Omental fat pad (tissue), 4 donors: ENCODE data around the gene ABHD16B. TPM values are rescaled to one million over a fixed set of nuclear protein-coding genes. Genes with fewer than 3 reads are reported as not detected.

ENCODE experiments used
- ATAC-seq: fragments of 150-250 bp; one replicate; pipeline ENCODE4 v1.9.1; 2016; ENCODE audit warnings: mild to moderate bottlenecking, moderate library complexity; ENCODE audit not compliant: low FRiP score
- DNase-seq: peaks from one replicate; pipeline ENCODE4 v3.0.0-alpha.2; 2019; ENCODE audit warnings: low spot score
- total RNA-seq, 4 donors: library from RNA; depleted of rRNA; stranded (reverse); fragments of >200 nt; gene quantifications; one replicate each; pipeline ENCODE4 v1.1.0, GENCODE V29; 2016
- TF ChIP-seq, protein P1 (sequence below), 3 donors: fragments of 450-650 bp; IDR thresholded peaks; one replicate each; pipeline ENCODE4 v1.5.1; 2016 to 2017; ENCODE audit warnings: antibody characterized with exemption in 3 of 3, mild to moderate bottlenecking in 3 of 3, moderate library complexity in 2 of 3

ABHD16B gene
- total RNA-seq, 4 donors from 2014 or later: not detected

DNA sequence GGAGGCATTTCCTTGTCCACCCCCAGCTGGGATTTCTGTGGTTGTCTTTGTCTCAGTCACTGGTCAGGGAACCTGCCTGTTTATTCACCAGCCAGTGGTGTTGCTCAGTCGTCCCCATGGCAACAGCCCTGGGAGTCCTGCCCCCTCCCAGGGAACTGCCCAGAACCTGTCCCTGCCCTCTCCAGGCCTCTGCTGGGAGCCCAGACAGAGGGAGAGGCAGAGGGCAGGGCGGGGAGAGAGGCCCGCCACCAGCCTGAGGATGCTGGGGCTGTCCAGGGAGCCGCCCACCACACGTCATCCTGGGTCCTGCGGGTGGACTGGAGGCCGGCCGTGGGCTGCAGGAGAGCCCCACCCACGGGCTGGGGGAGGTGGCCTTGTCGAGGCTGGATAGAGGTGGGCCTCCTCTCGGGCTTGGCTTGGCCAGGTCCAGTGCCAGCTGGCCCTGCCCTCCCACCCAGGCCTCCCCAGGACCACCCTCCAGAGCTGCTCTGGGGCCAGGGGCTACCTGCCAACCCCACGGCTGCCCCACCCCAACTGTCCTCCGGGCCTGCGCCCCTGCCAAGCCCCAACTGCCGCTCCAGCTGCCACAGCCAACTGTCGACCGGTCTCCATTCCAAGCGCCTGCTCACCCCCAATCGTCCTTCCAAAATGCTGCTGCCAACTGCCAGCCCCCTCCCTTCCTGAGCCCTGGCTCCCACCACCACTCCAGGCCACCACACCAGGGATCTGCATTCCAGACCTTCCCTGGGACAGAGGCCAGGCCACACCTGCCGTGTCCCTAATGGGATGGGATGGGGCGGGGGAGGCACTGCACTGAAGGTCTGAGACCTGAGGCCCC, 26.1 kb upstream of the ABHD16B start:
- TF ChIP-seq, protein P1, sequence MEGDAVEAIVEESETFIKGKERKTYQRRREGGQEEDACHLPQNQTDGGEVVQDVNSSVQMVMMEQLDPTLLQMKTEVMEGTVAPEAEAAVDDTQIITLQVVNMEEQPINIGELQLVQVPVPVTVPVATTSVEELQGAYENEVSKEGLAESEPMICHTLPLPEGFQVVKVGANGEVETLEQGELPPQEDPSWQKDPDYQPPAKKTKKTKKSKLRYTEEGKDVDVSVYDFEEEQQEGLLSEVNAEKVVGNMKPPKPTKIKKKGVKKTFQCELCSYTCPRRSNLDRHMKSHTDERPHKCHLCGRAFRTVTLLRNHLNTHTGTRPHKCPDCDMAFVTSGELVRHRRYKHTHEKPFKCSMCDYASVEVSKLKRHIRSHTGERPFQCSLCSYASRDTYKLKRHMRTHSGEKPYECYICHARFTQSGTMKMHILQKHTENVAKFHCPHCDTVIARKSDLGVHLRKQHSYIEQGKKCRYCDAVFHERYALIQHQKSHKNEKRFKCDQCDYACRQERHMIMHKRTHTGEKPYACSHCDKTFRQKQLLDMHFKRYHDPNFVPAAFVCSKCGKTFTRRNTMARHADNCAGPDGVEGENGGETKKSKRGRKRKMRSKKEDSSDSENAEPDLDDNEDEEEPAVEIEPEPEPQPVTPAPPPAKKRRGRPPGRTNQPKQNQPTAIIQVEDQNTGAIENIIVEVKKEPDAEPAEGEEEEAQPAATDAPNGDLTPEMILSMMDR (IDR thresholded peaks at IDR 0.05): no peak
- ATAC-seq: peak; percentile 82
- DNase-seq: peak; percentile 79

DNA sequence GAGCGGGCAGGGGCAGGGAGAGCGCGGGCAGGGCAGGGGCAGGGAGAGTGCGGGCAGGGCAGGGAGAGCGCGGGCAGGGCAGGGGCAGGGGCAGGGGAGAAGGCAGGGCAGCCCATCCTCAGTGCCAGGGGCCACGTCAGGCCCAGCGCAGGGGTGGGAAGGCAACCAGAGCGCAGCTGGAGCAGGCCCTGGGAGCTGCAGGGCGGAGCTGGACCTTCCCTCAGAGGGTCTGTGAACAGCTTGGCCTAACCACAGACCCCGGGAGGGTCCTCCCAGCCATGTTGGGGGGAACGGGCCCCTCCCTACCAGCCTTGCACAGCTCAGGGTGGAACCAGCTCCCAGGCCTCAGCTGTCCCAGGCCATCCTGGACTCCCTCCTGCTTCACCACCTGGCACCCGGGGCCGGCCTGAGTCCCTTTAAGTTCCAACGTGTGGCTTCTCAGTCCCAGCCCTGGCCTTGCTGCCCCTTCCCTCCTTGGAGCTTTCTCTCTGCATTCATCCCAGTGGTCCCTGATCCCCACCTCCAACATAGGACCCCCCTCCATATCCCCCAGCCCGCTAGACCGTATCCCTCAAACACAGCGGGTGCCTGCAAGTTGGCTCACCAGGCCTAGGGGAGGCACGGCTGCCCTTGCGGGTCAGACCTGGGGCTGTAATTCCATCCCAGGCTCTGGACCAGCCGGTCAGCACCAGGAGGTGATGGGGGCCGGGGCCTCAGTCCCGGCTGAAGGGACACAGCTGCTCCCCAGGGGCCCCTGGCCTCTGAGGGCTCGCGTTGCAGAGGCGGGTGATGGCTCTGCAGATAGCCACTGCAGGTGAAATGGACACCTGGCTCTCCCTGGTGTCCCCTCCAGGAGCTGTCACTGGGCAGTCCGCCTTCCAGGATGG, 24.6 kb upstream of the ABHD16B start:
- ATAC-seq: no peak
- DNase-seq: no peak
- TF ChIP-seq, protein P1 (IDR thresholded peaks at IDR 0.05): no peak

DNA sequence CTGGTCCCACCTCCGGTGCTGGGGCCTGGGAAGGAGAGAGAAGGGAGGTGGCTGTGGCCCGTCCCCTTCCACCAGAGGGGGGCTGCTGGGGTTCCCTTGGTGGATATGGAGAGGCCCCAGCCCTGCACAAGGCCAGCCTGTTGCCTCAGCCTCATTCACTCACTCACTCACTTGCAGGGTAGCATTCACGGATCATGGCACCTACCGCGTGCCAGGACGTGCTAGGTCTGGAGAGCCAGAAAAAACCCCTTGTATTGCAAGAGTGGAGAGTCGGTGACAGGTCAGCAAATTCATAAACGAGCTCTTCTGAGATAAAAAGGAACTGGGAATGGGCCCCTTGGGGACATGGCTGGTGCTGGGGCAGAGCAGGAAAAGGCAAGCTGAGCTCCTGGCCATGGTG, 23.8 kb upstream of the ABHD16B start:
- ATAC-seq (no peak), DNase-seq (no peak)
- TF ChIP-seq, protein P1 (IDR thresholded peaks at IDR 0.05): no peak

DNA sequence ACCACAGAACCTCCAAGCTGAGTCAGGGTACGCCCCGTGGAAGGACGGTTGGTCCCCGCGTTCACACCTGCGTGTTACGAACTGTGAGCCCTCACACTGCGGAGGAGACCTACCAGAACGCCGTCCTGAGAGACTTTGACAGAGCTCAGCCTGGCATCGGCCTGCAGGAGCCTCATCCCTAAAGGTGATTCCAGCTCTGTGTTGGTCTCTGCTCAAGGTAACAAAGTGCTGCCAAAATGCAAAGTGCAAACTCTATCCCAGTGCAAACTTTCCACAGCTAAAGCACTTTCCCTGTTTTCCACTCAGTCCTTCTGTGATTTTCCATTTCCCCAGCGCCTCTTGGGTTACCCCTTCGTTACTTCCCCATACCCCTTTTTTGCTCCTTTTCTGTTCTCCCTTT, 21.7 kb upstream of the ABHD16B start:
- DNase-seq: no peak
- TF ChIP-seq, protein P1 (IDR thresholded peaks at IDR 0.05): no peak

DNA sequence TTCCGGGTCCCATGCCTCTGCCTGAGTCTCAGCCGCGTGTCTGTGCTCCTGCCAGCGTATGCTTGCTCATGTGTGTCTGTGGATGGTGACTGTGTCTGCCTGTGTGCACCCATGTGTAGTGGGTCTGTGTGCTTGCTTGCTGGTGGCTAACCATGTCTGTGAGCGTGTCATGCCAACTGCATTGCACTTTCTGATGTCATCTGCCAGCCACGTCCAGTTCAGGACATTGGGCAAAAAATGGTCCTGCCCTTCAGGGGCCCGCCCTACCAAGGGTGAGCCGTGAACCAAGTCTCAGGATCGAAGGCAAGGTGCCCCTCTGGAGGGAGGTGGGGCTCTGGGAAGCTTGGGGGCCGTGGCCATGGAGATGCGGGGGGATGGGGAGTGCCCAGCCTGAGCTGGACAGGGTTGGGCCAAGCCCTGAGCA, 20.9 kb upstream of the ABHD16B start:
- DNase-seq (no peak), ATAC-seq (no peak)
- TF ChIP-seq, protein P1 (IDR thresholded peaks at IDR 0.05): no peak

More for the DNA sequence above, 21.7 kb upstream of the ABHD16B start:
- no peak for ATAC-seq

DNA sequence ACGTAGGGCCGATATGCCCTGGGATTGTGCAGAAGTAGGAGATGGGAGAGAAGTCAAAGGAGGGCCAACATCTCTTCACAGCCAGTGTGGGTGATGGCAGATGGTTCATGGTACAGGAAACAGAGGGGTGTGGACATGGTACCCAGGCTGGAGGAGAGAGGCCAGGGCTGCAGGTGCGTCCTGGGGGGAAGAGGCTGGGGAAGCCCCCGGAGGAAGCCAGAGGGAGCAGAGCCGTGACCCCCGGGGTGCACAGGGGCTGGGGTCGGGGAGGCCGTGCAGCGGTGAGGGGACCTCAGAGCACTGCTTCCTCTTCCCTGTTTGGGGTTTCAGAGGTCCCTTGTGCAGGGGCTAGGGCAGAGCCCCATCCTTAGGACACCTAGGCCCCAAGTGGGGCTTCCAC, 19.0 kb upstream of the ABHD16B start:
- no peak for ATAC-seq
- TF ChIP-seq, protein P1 (IDR thresholded peaks at IDR 0.05): no peak
- no peak for DNase-seq
